HG02588 (cell line): Measurements from ENCODE around the gene VSIG10L2.

Source experiments
- ATAC-seq: cut with Tn5 transposase; IDR thresholded peaks from one replicate; pipeline ENCODE4 v1.9.1; 2021; ENCODE audit warnings: mild to moderate bottlenecking, moderate library complexity; ENCODE audit not compliant: unreplicated experiment

The VSIG10L2 gene

DNA sequence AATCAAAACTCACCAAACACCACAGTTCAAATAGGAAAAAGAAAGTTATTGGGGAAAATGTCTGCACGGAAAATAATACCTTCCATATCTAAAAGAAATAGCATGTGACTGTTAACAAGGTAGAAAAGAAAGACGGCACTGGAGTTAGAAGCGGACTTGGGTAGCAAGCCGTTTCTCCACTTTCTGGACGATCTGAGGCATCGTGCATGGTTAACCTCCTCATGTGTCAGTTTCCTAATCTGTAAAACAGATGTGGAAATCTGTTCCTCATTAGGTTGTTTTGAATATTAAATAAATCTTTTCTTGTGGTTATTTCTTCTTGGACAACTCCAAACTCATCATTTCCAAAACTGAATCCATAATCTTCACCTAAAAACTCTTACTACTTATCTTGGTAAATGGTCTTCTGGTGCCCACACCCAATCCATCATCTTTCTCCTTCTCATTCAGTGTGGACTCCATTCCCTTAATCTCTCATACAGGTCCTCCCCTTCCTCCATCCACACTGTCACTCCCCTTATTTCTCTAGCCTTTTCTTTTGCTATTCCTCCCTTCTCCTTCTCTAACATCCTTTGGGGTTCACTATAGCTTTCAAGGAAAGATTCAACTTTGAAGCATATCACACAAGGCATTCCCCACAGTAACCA lies 53.5 kb downstream of the VSIG10L2 start:
- ATAC-seq = no peak

GRCh38 chr11:126002181-126002580 lies 56.3 kb downstream of the VSIG10L2 start:
- no peak for ATAC-seq
